HL-60/S4 (cell line): Measurements from ENCODE around the gene AANAT.

ENCODE experiments used
- in situ Hi-C: fragments of 300-500 bp; cut with MboI; formaldehyde crosslinking; loops from 2 replicates; pipeline ENCODE4 v1.14.3; 2022; ENCODE audit warnings: low sequenced_read_pairs

AANAT gene

DNA sequence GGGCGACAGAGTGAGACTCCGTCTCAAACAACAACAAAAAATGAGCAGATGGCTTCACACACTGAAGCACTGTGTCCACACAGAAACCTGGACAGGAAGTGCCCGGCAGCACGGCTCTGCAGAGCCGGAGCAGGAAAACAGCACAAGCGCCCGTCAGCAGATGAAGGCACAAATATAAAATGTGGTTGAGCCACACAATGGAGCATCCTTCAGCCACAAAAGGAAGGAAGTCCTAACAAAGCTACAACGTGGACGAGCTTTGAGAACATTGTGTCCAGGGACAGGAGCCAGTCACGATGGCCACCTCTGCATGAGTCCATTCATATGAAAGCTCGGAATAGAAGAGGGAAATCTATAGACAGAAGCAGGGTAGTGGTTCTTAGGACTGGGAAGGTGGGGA is 18.2 kb downstream of the AANAT start:
- in situ Hi-C loops = no loop called here

DNA sequence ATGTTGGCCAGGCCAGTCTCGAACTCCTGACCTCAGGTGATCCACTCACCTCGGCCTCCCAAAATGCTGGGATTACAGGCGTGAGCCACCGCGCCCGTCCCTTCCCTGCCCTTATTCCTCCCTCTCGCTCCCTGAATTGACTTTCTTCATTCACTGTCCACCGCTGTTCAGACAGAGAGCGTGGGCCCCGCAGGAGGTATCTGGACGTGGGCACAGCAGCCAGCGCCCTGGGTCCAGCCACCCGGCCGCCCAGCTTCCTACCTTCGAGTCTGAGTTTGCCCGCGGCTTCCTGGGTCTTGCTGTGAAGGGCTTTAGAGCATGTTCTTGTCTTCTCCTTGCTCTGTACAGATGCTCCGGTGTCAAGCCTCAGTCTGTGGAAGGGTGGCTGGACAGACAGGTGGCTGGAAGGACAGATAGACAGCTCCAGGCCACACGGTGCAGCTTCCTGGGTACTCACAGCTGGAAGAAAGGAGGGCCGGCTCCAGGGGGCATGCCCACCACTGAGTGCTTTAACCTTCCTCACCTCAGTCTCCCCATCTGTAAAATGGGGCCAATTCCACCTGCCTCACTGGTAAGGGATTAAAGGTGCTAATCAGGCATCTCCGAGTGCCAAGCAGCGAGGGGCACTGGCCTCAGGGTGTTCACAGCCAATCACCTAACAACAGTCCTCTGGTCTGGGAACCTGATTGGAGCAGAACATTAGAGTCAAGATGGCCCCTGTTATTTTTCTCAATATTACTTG is 20.2 kb downstream of the AANAT start:
- in situ Hi-C loops = no loop called here

- in situ Hi-C loops = no loop called here
Measured at GRCh38 chr17:76490112-76490710, 22.8 kb downstream of the AANAT start.

DNA sequence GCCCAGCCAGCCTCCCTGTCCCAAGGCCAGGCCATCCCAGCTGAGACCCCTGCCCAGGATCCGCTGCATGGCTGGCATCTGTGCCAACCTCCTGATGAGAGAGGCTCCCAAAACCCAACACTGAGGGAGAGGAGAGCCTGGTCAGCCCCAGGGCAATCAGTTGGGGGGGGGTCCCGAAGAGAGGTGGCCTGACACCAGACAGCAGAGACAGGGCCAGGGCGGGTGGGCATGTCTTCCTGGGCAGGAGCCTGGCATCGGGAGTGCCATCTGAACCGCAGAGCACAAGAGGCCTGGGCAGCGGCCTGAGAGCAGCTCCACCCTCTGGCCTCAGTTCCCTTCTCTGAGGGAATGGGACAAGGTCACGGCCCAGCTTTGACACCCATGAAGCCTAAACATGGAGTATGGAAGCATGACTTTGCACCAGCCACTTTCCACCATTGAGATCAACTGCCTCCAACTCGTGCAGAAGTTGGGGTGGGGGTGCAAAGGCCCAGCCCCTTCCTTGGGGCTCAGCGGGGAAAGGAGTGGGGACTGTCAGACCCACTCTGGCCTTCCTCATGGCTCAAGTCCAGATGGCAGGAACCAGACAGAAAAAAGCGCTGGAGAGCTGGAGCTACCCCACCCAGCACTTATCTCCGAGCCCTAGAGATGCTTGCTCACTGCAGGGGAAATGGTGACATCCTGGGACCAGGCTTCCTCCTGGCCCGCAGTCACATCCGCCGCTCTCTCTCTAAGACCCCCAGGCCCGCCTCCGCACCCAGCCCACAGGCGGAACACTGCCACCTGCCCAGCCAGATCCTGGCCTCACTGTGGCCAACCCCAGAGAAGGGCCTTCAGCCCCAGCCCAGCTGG is 24.1 kb downstream of the AANAT start:
- in situ Hi-C loops = no loop called here

GRCh38 chr17:76492123-76492988 is 25.0 kb downstream of the AANAT start:
- in situ Hi-C loops = no loop called here

GRCh38 chr17:76492989-76493501 is 25.6 kb downstream of the AANAT start:
- in situ Hi-C loops = no loop called here

DNA sequence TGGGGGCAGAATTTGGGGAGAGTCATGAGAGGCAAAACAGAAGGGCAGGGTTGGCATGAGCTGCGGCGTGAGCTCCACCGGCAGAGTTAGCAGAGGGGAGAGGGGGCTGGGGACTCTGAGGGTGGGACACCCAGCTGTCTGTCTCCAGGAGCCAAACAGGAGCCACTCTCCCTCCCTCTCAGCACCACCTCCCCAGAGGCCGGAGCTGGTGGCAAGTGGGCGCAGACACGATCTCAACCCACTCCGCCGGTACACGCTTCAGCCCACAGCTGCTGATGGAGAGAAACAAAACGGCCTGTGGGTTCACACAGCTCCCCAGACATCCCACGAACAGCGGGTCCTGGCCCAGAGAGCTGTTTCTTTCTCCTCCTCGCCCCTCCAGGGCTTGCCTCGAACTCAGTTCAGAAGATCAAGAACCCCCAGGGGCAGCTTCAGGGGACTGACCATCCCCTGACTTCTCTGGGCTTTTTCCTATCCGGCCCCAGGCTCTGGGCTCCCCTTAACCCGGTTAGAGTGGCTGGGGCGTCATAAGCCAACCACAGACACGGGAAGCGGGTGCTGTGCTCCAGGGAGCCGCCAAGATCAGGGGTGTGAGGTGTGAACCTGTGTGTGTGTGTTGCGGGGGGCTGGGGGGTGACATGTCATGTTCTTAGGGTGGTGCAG is 26.2 kb downstream of the AANAT start:
- in situ Hi-C loops = no loop called here

DNA sequence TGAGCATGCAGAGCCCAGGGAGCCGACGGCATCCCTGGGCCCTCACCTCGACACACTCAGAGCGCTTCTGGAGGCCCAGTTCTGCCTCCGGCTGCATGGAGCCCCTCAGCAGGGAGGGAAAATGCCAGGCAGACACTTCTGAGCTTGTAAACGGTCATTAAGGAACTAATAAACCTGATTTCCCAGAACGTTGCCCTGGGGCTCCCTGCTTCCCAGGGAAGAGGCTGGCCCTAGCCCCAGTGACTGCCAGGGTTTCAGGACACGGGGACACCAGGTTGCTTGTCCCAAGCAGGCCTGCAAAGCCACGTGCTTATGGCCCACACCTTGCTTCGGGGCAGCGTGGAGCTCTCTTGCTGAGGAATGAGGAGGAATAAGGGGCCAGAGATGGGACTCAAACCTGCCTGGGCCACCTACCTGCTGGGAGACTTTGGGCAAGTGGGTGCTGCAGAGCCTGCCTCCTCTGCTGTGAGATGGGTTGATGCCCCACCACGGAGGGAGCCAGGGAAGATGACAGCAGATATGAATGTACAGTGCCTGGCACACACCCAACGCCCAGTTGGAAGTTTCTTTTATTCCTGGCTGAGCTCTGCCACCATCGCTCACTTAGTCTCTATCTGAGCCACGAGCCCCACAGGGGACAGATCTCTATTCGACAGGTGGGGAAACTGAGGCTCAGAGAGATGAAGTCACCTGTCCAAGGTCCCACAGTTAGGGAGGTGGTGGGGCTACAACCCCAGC is 28.4 kb downstream of the AANAT start:
- in situ Hi-C loops = no loop called here

DNA sequence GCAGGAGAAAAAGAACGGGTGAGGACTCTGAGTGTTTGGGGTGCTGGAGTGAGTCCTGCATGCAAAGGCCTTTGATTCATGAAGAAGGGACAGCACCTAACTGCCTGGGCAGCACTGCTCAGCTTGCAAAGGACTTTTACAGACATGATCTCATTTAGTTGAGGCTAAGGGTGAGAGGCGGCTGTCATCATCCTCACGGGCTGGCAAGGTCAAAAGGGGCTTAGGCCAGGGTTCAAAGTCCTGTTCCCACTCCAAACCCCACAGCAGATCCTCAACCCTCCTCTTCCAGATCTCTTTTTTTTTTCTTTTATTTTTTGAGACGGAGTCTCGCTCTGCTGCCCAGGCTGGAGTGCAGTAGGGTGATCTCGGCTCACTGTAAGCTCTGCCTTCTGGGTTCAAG is 29.1 kb downstream of the AANAT start:
- in situ Hi-C loops = no loop called here

DNA sequence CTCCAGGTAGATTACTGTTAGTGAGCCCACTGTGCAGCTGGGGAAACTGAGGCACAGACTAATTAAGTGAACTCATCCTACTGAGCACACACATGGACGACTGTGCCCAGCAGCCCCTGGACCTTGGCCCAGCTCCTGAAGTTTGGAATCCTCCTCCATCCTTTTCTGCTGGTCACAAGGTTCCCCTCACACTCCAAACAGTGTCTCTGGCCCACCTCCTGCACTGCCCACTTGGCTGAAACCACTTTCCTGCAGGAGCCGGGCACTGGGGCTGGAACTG is 30.2 kb downstream of the AANAT start:
- in situ Hi-C loops = no loop called here

GRCh38 chr17:76497979-76498875 is 30.8 kb downstream of the AANAT start:
- in situ Hi-C loops = no loop called here

DNA sequence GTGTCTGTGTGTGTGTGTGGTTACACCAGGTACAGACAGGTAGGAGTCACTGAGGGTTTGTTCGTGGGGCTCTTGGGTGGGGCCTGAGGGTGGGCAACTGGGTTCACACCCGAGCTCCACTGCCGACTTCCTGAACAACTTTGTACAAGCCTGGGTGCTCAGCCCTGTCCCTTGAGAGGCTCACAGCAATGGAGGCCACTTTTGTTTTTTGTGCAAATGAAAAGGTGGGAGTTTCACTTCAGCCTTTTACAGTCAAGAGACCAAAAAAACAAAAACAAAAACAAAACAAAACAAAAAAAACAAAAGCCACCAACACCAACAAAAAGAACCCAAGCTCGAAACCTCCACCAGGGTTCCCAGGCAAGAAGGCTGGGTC is 31.5 kb downstream of the AANAT start:
- in situ Hi-C loops = no loop called here

GRCh38 chr17:76499267-76499667 is 31.9 kb downstream of the AANAT start:
- in situ Hi-C loops = no loop called here

DNA sequence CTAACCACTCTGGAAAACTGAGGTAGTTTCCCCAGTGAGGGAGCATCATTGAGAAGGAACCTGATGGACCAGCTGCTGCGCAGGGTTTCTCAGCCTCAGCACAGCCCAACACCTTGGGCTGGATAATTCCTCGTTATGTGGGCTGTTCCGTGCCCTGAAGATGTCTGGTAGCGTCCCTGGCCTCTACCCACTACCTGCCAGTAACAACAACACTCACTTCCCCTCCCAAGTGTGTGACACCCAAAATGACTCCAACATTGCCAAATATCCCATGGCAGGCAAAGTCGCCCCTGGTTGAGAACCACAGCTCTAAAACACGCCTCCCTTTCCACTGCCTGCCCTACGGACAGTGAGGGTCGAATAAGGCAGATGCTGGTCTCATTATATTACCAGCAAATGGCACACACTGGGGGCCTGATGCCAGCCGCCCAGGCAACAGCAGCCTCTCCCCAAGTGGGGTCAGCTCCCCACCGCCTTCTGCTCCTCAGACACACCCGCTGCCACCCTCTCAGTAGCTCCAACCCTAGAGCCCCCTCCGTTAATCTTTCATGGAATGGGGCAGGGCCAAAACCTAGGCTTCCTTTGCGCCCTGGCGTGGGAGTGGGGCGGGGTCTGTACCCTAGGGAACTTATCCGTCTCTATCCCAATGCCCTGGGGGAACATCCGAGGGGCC is 32.8 kb downstream of the AANAT start:
- in situ Hi-C loops = loop anchor here (10.0 to 25.0 kb wide), 2 partner anchors 88 to 195 kb away; partner anchors contain the start of gene QRICH2

DNA sequence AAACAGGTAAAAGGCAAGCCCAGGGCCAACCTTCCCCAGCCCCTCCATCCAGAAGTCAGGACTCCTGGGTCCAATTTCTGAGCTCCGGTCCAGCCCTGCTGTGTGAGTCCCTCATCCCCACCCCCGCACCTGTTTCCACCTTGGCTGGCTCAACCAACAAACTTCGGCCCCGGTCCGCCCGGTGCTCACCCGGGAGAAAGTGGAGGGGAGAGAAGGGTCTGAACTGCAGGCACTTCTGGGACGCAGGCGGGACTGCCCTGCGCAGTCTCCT is 33.3 kb downstream of the AANAT start:
- in situ Hi-C loops = loop anchor here (10.0 to 25.0 kb wide), 2 partner anchors 88 to 196 kb away; partner anchors contain the start of gene QRICH2

DNA sequence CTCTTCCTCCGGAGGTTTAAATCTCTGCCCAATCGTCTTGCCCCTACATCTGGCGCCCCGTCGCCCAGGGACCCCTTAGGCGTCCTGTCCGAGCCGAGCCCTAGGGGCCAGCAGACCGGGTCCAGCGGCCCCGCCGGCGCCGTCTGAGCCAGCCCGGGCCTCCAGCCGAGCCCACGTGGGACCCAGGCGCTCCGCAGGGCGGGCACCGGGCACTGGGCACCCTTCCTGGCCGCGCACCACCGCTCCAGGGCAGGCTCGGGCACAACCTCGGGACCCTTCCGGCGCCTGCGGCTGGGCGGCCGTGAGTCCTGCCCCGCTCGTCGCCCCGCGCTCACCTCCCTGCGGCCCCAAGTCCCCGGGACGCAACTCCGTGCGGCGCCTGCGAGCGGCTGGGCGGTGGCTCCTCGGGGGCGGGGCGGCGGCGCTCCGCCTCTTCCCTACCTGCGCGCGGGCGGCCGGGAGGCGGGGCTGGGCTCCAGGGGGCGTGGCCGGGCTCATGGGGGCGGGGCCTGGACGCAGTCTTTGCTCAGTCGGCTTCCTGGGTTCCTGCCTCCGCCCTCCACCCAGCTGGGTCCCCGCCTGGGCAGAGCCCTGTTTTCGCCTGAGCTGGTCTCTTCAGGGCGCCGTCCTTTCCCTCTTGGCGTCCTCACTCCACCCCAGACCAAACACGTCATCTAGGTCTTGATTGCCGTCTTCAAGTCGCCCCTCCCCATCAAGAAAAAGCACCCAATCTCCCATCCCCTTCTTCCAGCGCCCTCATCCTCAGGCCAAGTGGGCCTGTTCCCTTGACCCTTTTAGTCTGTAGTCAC is 33.8 kb downstream of the AANAT start, which contains the start of gene RHBDF2:
Gene RHBDF2, minus strand, starts transcription at position 406 of the 809 bp plus-strand sequence. CDS start 19,899 bp downstream, outside the sequence.
- in situ Hi-C loops = loop anchor here (10.0 to 25.0 kb wide), 2 partner anchors 89 to 196 kb away; partner anchors contain the start of gene QRICH2

DNA sequence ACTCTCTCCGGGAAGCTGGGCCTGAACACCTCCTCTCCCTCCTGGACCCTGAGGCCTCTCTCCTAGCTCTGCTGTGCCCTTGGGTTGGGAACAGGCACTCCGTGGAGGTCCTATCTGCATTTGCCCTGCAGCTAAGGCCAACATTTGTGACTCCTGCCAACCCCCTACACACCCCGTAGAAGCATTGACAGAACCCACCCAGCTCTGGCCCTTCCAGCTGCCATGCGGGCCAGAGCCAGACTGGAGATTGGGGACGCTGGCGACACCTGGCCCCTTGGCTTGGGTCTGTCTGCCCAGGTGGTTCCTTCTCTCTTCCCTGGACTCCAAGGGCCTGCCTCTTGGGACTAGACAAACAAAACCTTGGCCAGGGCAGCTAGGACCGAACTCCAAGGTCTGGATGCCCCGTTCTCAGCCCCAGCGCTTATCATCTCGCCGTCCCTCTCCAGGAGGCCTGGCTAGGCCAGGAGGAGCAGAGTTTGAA is 34.5 kb downstream of the AANAT start:
- in situ Hi-C loops = loop anchor here (10.0 to 25.0 kb wide), 2 partner anchors 90 to 197 kb away; partner anchors contain the start of gene QRICH2
